GM19351 (cell line): ENCODE data around the gene MYO3B.
"Not testable (repeated sequence)": the region's sequence is repeated elsewhere in the genome, so short reads cannot be mapped to it uniquely, and the experiment has no call there.

ENCODE experiments used
- ATAC-seq: cut with Tn5 transposase; IDR thresholded peaks from one replicate; pipeline ENCODE4 v1.9.1; 2021; ENCODE audit warnings: mild to moderate bottlenecking, moderate library complexity; ENCODE audit not compliant: unreplicated experiment

The MYO3B gene

GRCh38 chr2:170260188-170260587 lies 82.2 kb downstream of the MYO3B start:
- ATAC-seq, result no peak

- no peak for ATAC-seq
Observed at GRCh38 chr2:170261566-170261965, 83.6 kb downstream of the MYO3B start.

GRCh38 chr2:170262343-170262742 lies 84.4 kb downstream of the MYO3B start:
- ATAC-seq, result no peak

- ATAC-seq, result no peak
Observed at GRCh38 chr2:170262806-170263205, 84.9 kb downstream of the MYO3B start.

- not testable (repeated sequence) for ATAC-seq
Observed at GRCh38 chr2:170263728-170264521, 86.0 kb downstream of the MYO3B start.

GRCh38 chr2:170264522-170264860 lies 86.5 kb downstream of the MYO3B start:
- ATAC-seq, result no peak

GRCh38 chr2:170264865-170265264 lies 86.9 kb downstream of the MYO3B start:
- no peak for ATAC-seq

- no peak for ATAC-seq
Observed at GRCh38 chr2:170265321-170265720, 87.4 kb downstream of the MYO3B start.

- no peak for ATAC-seq
Observed at GRCh38 chr2:170266358-170266757, 88.4 kb downstream of the MYO3B start.

GRCh38 chr2:170267071-170267470 lies 89.1 kb downstream of the MYO3B start:
- ATAC-seq, result no peak

GRCh38 chr2:170270278-170270864 lies 92.4 kb downstream of the MYO3B start:
- no peak for ATAC-seq

GRCh38 chr2:170271340-170271739 lies 93.4 kb downstream of the MYO3B start:
- no peak for ATAC-seq

- ATAC-seq, result no peak
Observed at GRCh38 chr2:170276056-170276455, 98.1 kb downstream of the MYO3B start.

- ATAC-seq, result no peak
Observed at GRCh38 chr2:170276925-170277629, 99.1 kb downstream of the MYO3B start.

GRCh38 chr2:170277951-170278350 lies 100.0 kb downstream of the MYO3B start:
- no peak for ATAC-seq

GRCh38 chr2:170279615-170280014 lies 101.7 kb downstream of the MYO3B start:
- not testable (repeated sequence) for ATAC-seq

GRCh38 chr2:170282851-170283250 lies 104.9 kb downstream of the MYO3B start:
- ATAC-seq, result no peak

GRCh38 chr2:170284205-170284604 lies 106.3 kb downstream of the MYO3B start:
- ATAC-seq, result no peak

- ATAC-seq, result no peak
Observed at GRCh38 chr2:170288859-170289258, 110.9 kb downstream of the MYO3B start.

- no peak for ATAC-seq
Observed at GRCh38 chr2:170291474-170291873, 113.5 kb downstream of the MYO3B start.

- no peak for ATAC-seq
Observed at GRCh38 chr2:170292415-170292814, 114.5 kb downstream of the MYO3B start.

- no peak for ATAC-seq
Observed at GRCh38 chr2:170297496-170297895, 119.5 kb downstream of the MYO3B start.
